Ectodermal cell (in vitro differentiated cells): ENCODE results near the gene IQSEC1.

Experiments used
- H3K27ac ChIP-seq: 2 replicates; pipeline ENCODE4 v1.7.0; 2013; ENCODE audit warnings: mild to moderate bottlenecking, low read depth, low read length; ENCODE audit not compliant: insufficient read depth, poor library complexity, severe bottlenecking
- H3K27me3 ChIP-seq: 2 replicates; pipeline ENCODE4 v1.7.0; 2013; ENCODE audit warnings: mild to moderate bottlenecking, low read length; ENCODE audit not compliant: insufficient read depth, control insufficient read depth, poor library complexity, severe bottlenecking
- H3K36me3 ChIP-seq: one replicate; pipeline ENCODE4 v1.7.0; 2013; ENCODE audit warnings: low read length; ENCODE audit not compliant: control insufficient read depth, insufficient read depth
- H3K4me1 ChIP-seq: one replicate; pipeline ENCODE4 v1.7.0; 2013; ENCODE audit warnings: low read length; ENCODE audit not compliant: control insufficient read depth, insufficient read depth
- H3K4me3 ChIP-seq: 2 replicates; pipeline ENCODE4 v1.7.0; 2013; ENCODE audit warnings: low read depth, low read length, control low read depth; ENCODE audit not compliant: insufficient read depth
- H3K9me3 ChIP-seq: 2 replicates; pipeline ENCODE4 v1.7.0; 2013; ENCODE audit warnings: mild to moderate bottlenecking, low read length, moderate library complexity; ENCODE audit not compliant: control insufficient read depth
- WGBS, 2 experiments: methylation state at CpG; one replicate each; pipeline ENCODE4 v1.1.7; 2013; ENCODE audit warnings: missing lambda C conversion rate in 2 of 2; 5-methylcytosine and 5-hydroxymethylcytosine counted together

IQSEC1 gene

GRCh38 chr3:13022348-13023234 is 50.6 kb downstream of the IQSEC1 start:
- Histone ChIP-seq H3K4me3 (peak overlapping the region; percentile 16), H3K4me1 (peaks cover 52% of the 10 kb centered on the region), H3K27me3 (no peaks in the 10 kb centered on the region), H3K27ac (peak overlapping the region; percentile 13), H3K36me3 (no peaks in the 10 kb centered on the region), H3K9me3 (no peaks in the 10 kb centered on the region)
- WGBS, 2 experiments, result 33 to 35% methylated on average over 20 of the region's 20 CpGs

GRCh38 chr3:13021141-13022114 is 51.8 kb downstream of the IQSEC1 start:
- H3K9me3 ChIP-seq, result no peaks in the 10 kb centered on the region
- peaks cover 57% of the 10 kb centered on the region for H3K4me1 ChIP-seq
- no peaks in the 10 kb centered on the region for H3K36me3 ChIP-seq
- H3K27me3 ChIP-seq, result no peaks in the 10 kb centered on the region
- H3K27ac ChIP-seq, result no peak overlapping the region
- 87% methylated on average over 32 of the region's 32 CpGs for WGBS, 2 experiments
- H3K4me3 ChIP-seq, result peak overlapping the region; percentile 16

GRCh38 chr3:13020159-13020750 is 53.0 kb downstream of the IQSEC1 start:
- 76 to 79% methylated on average over 6 of the region's 6 CpGs for whole genome bisulfite sequencing, 2 experiments
- Histone ChIP-seq H3K9me3 (no peaks in the 10 kb centered on the region), H3K4me1 (peaks cover 69% of the 10 kb centered on the region), H3K36me3 (no peaks in the 10 kb centered on the region), H3K27me3 (no peaks in the 10 kb centered on the region), H3K27ac (no peak overlapping the region), H3K4me3 (no peak overlapping the region)

GRCh38 chr3:13019243-13020095 is 53.8 kb downstream of the IQSEC1 start:
- H3K36me3 ChIP-seq, result no peaks in the 10 kb centered on the region
- H3K4me1 ChIP-seq, result peaks cover 75% of the 10 kb centered on the region
- peak overlapping the region; percentile 35 for H3K4me3 ChIP-seq
- no peaks in the 10 kb centered on the region for H3K27me3 ChIP-seq
- H3K27ac ChIP-seq, result peak overlapping the region; percentile 16
- H3K9me3 ChIP-seq, result no peaks in the 10 kb centered on the region
- WGBS, 2 experiments, result 30 to 31% methylated on average over 30 of the region's 30 CpGs

GRCh38 chr3:13018561-13019242 is 54.5 kb downstream of the IQSEC1 start:
- no peak overlapping the region for H3K27ac ChIP-seq
- H3K4me1 ChIP-seq, result peaks cover 81% of the 10 kb centered on the region
- no peaks in the 10 kb centered on the region for H3K36me3 ChIP-seq
- H3K9me3 ChIP-seq, result no peaks in the 10 kb centered on the region
- no peaks in the 10 kb centered on the region for H3K27me3 ChIP-seq
- 41 to 45% methylated on average over 15 of the region's 15 CpGs for WGBS, 2 experiments
- peak overlapping the region; percentile 35 for H3K4me3 ChIP-seq

GRCh38 chr3:13018043-13018451 is 55.2 kb downstream of the IQSEC1 start:
- Histone ChIP-seq H3K4me3 (no peak overlapping the region), H3K4me1 (peaks cover 77% of the 10 kb centered on the region), H3K27ac (no peak overlapping the region), H3K27me3 (no peaks in the 10 kb centered on the region), H3K36me3 (no peaks in the 10 kb centered on the region), H3K9me3 (no peaks in the 10 kb centered on the region)
- 22 to 25% methylated on average over 8 of the region's 8 CpGs for WGBS, 2 experiments

GRCh38 chr3:13017361-13018042 is 55.7 kb downstream of the IQSEC1 start:
- H3K27ac ChIP-seq, result no peak overlapping the region
- no peaks in the 10 kb centered on the region for H3K27me3 ChIP-seq
- H3K36me3 ChIP-seq, result no peaks in the 10 kb centered on the region
- 87% methylated on average over 16 of the region's 16 CpGs for WGBS, 2 experiments
- H3K9me3 ChIP-seq, result no peaks in the 10 kb centered on the region
- H3K4me3 ChIP-seq, result no peak overlapping the region
- H3K4me1 ChIP-seq, result peaks cover 73% of the 10 kb centered on the region

- Histone ChIP-seq H3K27ac (no peak overlapping the region), H3K4me1 (peaks cover 69% of the 10 kb centered on the region), H3K4me3 (no peak overlapping the region), H3K9me3 (no peaks in the 10 kb centered on the region), H3K36me3 (no peaks in the 10 kb centered on the region), H3K27me3 (no peaks in the 10 kb centered on the region)
- WGBS, 2 experiments, result 85 to 87% methylated on average over 9 of the region's 9 CpGs
These were observed 56.4 kb downstream of the IQSEC1 start for GRCh38 chr3:13016721-13017255.
